Common myeloid progenitor, CD34-positive (primary cell): ENCODE measurements around the gene ADM.

Source experiments
- CTCF ChIA-PET: fragments of 350-600 bp; sonication (Branson Sonifier 250); formaldehyde crosslinking; loops from one replicate; lab custom pipeline; 2021; ENCODE audit warnings: antibody characterized with exemption; lab: Charles Lee
- POLR2A ChIA-PET: fragments of 350-600 bp; sonication (Branson Sonifier 250); formaldehyde crosslinking; loops from one replicate; lab custom pipeline; 2021; ENCODE audit warnings: antibody characterized with exemption; lab: Charles Lee
- DNase-seq, 3 donors: peaks; one replicate each; pipeline versions ENCODE4 v3.0.0 to v3.0.0-alpha.2; 2013
- H3K27ac ChIP-seq, 2 experiments: 1 replicate in 1 of 2; 2 replicates in 1 of 2; pipeline ENCODE4 v1.7.0; 2013; ENCODE audit warnings: inconsistent platforms in 2 of 2, low read length in 2 of 2, mild to moderate bottlenecking in 2 of 2, low read depth in 1 of 2, moderate library complexity in 1 of 2; ENCODE audit not compliant: severe bottlenecking in 2 of 2, insufficient read depth in 1 of 2, poor library complexity in 1 of 2
- H3K27me3 ChIP-seq, 5 experiments: replicated peaks in 2 of 5; 1 replicate in 3 of 5; 2 replicates in 2 of 5; pipeline versions ENCODE4 v1.6.1 to v1.7.0; 2013; ENCODE audit warnings: low read length in 4 of 5, mild to moderate bottlenecking in 2 of 5, moderate library complexity in 2 of 5, inconsistent platforms in 1 of 5; ENCODE audit not compliant: insufficient read depth in 5 of 5, control insufficient read depth in 4 of 5
- H3K36me3 ChIP-seq, 4 experiments: 1 replicate in 2 of 4; 2 replicates in 2 of 4; pipeline versions ENCODE4 v1.6.1 to v1.7.0; 2013; ENCODE audit warnings: low read length in 3 of 4, control low read depth in 1 of 4, mild to moderate bottlenecking in 1 of 4; ENCODE audit not compliant: control insufficient read depth in 4 of 4, insufficient read depth in 4 of 4
- H3K4me1 ChIP-seq, 4 experiments: 1 replicate in 3 of 4; 2 replicates in 1 of 4; pipeline versions ENCODE4 v1.6.1 to v1.7.1; 2013; ENCODE audit warnings: low read length in 3 of 4, mild to moderate bottlenecking in 3 of 4, control low read depth in 1 of 4, inconsistent platforms in 1 of 4, moderate library complexity in 1 of 4; ENCODE audit not compliant: control insufficient read depth in 4 of 4, insufficient read depth in 4 of 4; ENCODE audit errors: control extremely low read depth in 1 of 4
- H3K4me3 ChIP-seq, 7 experiments: 1 replicate in 4 of 7; 2 replicates in 3 of 7; pipeline versions ENCODE4 v1.5.1 to v1.7.0; 2013; ENCODE audit warnings: mild to moderate bottlenecking in 7 of 7, low read length in 6 of 7, moderate library complexity in 6 of 7, inconsistent platforms in 2 of 7, low read depth in 2 of 7, control low read depth in 1 of 7; ENCODE audit not compliant: insufficient read depth in 4 of 7, control insufficient read depth in 1 of 7; ENCODE audit errors: extremely low read depth in 1 of 7
- H3K9me3 ChIP-seq, 5 experiments: 1 replicate in 4 of 5; 2 replicates in 1 of 5; pipeline versions ENCODE4 v1.6.1 to v1.7.1; 2013; ENCODE audit warnings: low read length in 4 of 5, mild to moderate bottlenecking in 2 of 5, inconsistent platforms in 1 of 5, low read depth in 1 of 5, moderate library complexity in 1 of 5; ENCODE audit not compliant: control insufficient read depth in 4 of 5, insufficient read depth in 2 of 5; ENCODE audit errors: control extremely low read depth in 1 of 5
- WGBS: methylation state at CpG from one replicate; pipeline ENCODE4 v1.1.5; 2013; ENCODE audit not compliant: insufficient coverage; 5-methylcytosine and 5-hydroxymethylcytosine counted together

Gene ADM

DNA sequence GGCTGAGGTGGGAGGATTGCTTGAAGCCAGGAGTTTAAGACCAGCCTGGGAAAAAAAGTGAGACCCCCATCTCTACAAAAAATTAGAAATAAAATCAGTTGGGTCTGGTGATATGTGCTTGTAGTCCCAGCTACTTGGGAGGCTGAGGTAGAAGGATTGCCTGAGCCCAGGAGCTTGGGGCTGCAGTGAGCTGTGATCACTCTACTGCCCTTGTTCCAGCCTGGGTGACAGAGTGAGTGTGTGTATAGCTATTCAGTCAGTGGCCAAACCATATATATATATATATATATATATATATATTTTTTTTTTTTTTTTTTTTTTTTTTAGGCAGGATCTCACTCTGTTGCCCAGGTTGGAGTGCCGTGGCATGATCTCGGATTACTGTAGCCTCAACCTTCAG lies 24.5 kb downstream of the ADM start:
- POLR2A ChIA-PET = no interaction called here
- whole genome bisulfite sequencing = no CpG with 5 or more reads among the region's 2 CpGs
- no peaks in the 10 kb centered on the region for H3K9me3 ChIP-seq
- CTCF ChIA-PET = interaction anchor here (1.2 to 7.1 kb wide), 3 partner anchors 21 to 88 kb away, joined by 3 to 48 read pairs (median 47); no protein-coding TSS in a partner anchor
- H3K27me3 ChIP-seq = no peaks in the 10 kb centered on the region
- H3K36me3 ChIP-seq = no peaks in the 10 kb centered on the region
- H3K27ac ChIP-seq = no peak overlapping the region
- no peak for DNase-seq
- no peak overlapping the region for H3K4me3 ChIP-seq
- peaks cover 6 to 18% (median 14%) of the 10 kb centered on the region in 4 experiments for H3K4me1 ChIP-seq

DNA sequence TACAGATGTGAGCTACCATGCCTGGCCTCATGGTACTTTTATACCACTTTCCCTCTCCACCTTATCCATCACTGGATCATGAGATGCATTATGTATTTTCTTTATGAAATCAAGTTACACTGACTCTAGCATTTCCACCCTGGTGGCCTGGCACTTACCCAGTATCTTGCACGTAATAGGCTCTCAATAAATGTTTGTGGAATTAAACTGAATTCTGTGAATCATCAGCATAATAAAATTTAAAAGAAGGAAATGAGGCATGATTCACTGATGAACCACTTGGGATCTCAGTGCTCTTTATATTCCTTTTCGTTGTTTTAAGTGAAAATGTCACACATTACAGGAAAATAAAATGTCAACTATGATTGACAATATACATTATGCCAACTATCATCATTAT lies 25.1 kb downstream of the ADM start:
- no peak for DNase-seq
- Histone ChIP-seq H3K36me3 (no peaks in the 10 kb centered on the region), H3K27ac (no peak overlapping the region), H3K27me3 (no peaks in the 10 kb centered on the region), H3K4me3 (no peak overlapping the region), H3K9me3 (no peaks in the 10 kb centered on the region), H3K4me1 (peaks cover 6 to 18% (median 14%) of the 10 kb centered on the region in 4 experiments)
- WGBS = no CpG with 5 or more reads among the region's 2 CpGs
- ChIA-PET CTCF (interaction anchor here (1.2 to 7.1 kb wide), 3 partner anchors 21 to 89 kb away, joined by 3 to 48 read pairs (median 47); no protein-coding TSS in a partner anchor), POLR2A (no interaction called here)

DNA sequence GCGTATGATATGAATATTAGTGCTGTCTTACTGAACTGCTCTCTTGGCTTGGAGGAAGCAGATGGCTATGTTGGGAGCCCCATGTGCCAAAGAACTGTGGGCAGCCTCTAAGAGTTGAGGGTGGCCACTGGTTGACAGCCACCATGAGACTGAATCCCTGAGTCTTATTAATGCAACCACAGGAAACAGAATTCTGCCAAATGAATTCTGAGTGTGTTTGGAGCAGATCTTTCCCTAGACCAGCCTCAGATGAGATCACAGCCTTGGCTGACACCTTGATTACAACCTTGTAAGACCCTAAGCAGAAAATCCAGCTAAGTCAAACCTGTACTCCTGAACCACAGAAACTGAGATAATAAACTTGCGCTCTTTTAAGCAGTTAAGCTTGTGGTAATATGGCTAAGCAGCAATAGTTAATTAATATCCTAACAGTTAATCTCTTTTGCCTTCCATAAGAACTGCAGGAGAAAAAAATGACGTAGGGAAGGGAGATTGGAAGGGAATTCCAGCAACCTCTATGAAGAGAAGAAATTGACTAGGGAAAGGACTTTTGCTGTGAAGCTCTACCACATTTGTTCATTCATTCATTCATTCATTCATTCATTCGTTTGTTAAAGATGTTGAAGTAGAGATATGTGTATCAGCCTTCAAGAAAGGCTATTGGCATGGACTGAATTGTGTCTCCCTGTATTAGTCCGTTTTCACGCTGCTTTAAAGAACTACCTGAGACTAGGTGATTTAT lies 26.8 kb downstream of the ADM start:
- ChIA-PET CTCF (interaction anchor here (0.9 to 1.8 kb wide), 2 partner anchors 8 to 150 kb away, joined by 3 to 10 read pairs; no protein-coding TSS in a partner anchor), POLR2A (no interaction called here)
- WGBS = 94% methylated on average over 3 of the region's 6 CpGs
- Histone ChIP-seq H3K36me3 (no peaks in the 10 kb centered on the region), H3K4me1 (peaks cover 6 to 18% (median 14%) of the 10 kb centered on the region in 4 experiments), H3K9me3 (no peaks in the 10 kb centered on the region), H3K27me3 (no peaks in the 10 kb centered on the region), H3K27ac (no peak overlapping the region), H3K4me3 (no peak overlapping the region)
- DNase-seq = no peak

DNA sequence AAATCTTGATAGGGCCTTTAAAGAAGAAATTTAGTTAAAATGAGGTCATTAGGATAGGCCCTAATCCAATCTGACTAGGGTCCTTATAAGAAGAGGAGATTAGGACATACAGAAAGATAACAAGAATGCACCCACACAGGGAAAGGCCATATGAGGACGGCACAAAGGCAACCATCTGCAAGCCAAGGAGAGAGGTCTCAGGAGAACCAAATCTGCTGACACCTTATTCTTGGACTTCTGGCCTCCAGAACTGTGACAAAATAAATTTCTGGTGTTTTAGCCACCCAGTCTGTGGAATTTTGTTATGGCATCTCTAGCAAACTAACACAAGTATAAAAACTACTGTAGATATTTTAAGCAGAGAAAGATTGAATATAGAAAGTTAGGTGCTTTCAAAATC lies 28.6 kb downstream of the ADM start:
- CTCF ChIA-PET = interaction anchor here (0.6 to 1.8 kb wide), 3 partner anchors 9 to 29 kb away, joined by 3 to 10 read pairs (median 3); no protein-coding TSS in a partner anchor
- no peak overlapping the region for H3K4me3 ChIP-seq
- no peaks in the 10 kb centered on the region for H3K27me3 ChIP-seq
- no peak for DNase-seq
- 83% methylated on average over 1 of the region's 1 CpG for WGBS
- no peaks in the 10 kb centered on the region for H3K36me3 ChIP-seq
- H3K27ac ChIP-seq = no peak overlapping the region
- POLR2A ChIA-PET = no interaction called here
- H3K4me1 ChIP-seq = peaks cover 3 to 13% (median 6%) of the 10 kb centered on the region in 4 experiments
- no peaks in the 10 kb centered on the region for H3K9me3 ChIP-seq

DNA sequence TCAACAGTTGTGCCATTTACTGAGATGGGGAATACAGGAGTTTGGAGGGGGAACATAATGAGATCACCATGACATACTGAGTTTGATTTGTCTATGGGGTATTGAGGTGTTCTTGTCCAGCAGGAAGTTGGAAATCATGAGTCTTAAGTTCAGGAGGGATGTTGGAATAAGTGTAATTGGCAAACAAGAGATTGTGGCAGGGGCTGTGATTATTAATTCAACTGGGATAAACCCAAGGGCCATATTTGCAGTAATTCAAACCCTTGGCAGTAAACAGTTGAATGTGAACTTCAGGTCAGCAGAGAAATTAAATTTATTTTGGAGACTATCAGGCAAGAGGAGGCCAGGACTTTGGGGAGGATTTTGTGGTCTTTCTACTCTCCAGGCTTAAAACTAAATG lies 33.4 kb downstream of the ADM start:
- Histone ChIP-seq H3K36me3 (no peaks in the 10 kb centered on the region), H3K9me3 (no peaks in the 10 kb centered on the region), H3K4me1 (no peaks in the 10 kb centered on the region), H3K27ac (no peak overlapping the region), H3K4me3 (no peak overlapping the region), H3K27me3 (no peaks in the 10 kb centered on the region)
- no peak for DNase-seq
- ChIA-PET CTCF (no interaction called here), POLR2A (no interaction called here)

DNA sequence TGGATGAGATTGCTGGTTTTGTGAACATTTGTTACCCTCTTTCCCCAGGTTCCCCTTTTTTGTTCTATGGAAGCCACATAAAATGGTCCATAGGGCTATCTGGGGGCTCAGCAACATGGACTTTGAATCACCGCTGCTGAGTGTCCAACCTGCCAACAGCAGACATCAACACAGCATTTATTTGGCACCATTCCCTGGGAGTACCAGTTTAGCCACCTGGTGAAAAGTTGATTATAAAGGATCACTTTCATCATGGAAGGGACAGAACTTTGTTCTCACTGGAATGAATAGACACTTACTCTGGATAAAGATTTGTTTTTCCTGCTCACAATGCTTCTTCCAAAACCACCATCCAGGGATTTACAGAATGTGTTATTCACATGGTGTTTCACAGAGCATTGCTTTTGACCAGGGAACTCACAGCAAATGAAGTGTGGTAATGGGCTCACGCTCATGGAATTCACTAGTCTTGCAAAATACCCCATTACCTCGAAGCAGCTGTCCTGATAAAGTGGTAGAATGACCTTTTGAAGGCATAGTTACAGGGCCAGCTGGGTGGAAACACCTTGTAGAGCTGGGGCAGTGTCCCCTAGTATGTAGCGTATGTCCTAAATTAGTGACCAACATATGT lies 43.9 kb downstream of the ADM start:
- no peak for DNase-seq
- 88% methylated on average over 4 of the region's 4 CpGs for WGBS

DNA sequence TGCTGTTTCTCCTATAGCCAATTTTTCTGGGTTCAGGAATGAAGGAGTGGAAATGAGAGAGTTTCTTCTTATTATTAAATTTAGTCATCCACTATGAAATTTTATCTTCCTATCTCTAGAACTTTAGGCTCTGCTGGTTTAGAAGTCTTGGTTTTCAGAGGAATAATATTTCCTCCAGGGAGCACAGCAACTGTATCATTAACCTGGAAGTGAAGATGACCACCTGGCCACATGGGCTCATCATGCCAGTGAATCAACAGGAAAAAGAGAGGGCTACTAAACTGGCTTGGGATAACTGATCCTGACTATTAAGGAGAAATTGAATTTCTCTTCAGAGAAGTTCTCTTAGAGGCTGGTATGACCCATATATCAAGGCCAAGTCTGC lies 44.4 kb downstream of the ADM start:
- no peak for DNase-seq
- no peaks in the 10 kb centered on the region for H3K27me3 ChIP-seq
- no peak overlapping the region for H3K4me3 ChIP-seq
- no peaks in the 10 kb centered on the region for H3K4me1 ChIP-seq
- H3K36me3 ChIP-seq = no peaks in the 10 kb centered on the region
- ChIA-PET POLR2A (no interaction called here), CTCF (interaction anchor here (1.8 kb wide), 1 partner anchor 24 kb away, joined by 4 read pairs; no protein-coding TSS in a partner anchor)
- no peaks in the 10 kb centered on the region for H3K9me3 ChIP-seq
- H3K27ac ChIP-seq = no peak overlapping the region

More for the DNA sequence above, 43.9 kb downstream of the ADM start:
- Histone ChIP-seq H3K27ac (no peak overlapping the region), H3K9me3 (no peaks in the 10 kb centered on the region), H3K4me3 (no peak overlapping the region), H3K27me3 (no peaks in the 10 kb centered on the region), H3K4me1 (no peaks in the 10 kb centered on the region), H3K36me3 (no peaks in the 10 kb centered on the region)
- POLR2A ChIA-PET = no interaction called here
- CTCF ChIA-PET = interaction anchor here (1.8 kb wide), 1 partner anchor 23 kb away, joined by 4 read pairs; no protein-coding TSS in a partner anchor
